RPMI8226 (cell line): ENCODE results near the gene GPRIN2.
"Not testable (repeated sequence)": the region's sequence is repeated elsewhere in the genome, so short reads cannot be mapped to it uniquely, and the experiment has no call there.

Experiments
- DNase-seq: peaks from one replicate; pipeline ENCODE4 v3.0.0-alpha.2; 2015

The GPRIN2 gene

GRCh38 chr10:46532256-46532655 is 24.2 kb downstream of the GPRIN2 start:
- not testable (repeated sequence) for DNase-seq

GRCh38 chr10:46530249-46531186 is 25.9 kb downstream of the GPRIN2 start:
- DNase-seq: no peak

- not testable (repeated sequence) for DNase-seq
Measured at GRCh38 chr10:46529742-46530141, 26.7 kb downstream of the GPRIN2 start.

- DNase-seq: no peak
Measured at GRCh38 chr10:46528675-46529615, 27.5 kb downstream of the GPRIN2 start.

- no peak for DNase-seq
Measured at GRCh38 chr10:46528171-46528671, 28.2 kb downstream of the GPRIN2 start.

- no peak for DNase-seq
Measured at GRCh38 chr10:46527241-46527811, 29.1 kb downstream of the GPRIN2 start.

- no peak for DNase-seq
Measured at GRCh38 chr10:46526682-46527038, 29.8 kb downstream of the GPRIN2 start.

- DNase-seq: no peak
Measured at GRCh38 chr10:46525824-46526681, 30.4 kb downstream of the GPRIN2 start.

GRCh38 chr10:46525177-46525823 is 31.2 kb downstream of the GPRIN2 start:
- DNase-seq: no peak

GRCh38 chr10:46524472-46525176 is 31.8 kb downstream of the GPRIN2 start:
- DNase-seq: no peak

- DNase-seq: no peak
Measured at GRCh38 chr10:46523962-46524471, 32.4 kb downstream of the GPRIN2 start.

GRCh38 chr10:46523119-46523961 is 33.1 kb downstream of the GPRIN2 start:
- no peak for DNase-seq

GRCh38 chr10:46522295-46523118 is 34.0 kb downstream of the GPRIN2 start:
- no peak for DNase-seq

- peak; percentile 67 for DNase-seq
Measured at GRCh38 chr10:46520941-46521340, 35.5 kb downstream of the GPRIN2 start.

GRCh38 chr10:46520381-46520780 is 36.1 kb downstream of the GPRIN2 start:
- no peak for DNase-seq

- no peak for DNase-seq
Measured at GRCh38 chr10:46518028-46518725, 38.3 kb downstream of the GPRIN2 start.

GRCh38 chr10:46517541-46517940 is 38.9 kb downstream of the GPRIN2 start:
- no peak for DNase-seq
